ENCODE results near the gene ZBTB34.

DNA sequence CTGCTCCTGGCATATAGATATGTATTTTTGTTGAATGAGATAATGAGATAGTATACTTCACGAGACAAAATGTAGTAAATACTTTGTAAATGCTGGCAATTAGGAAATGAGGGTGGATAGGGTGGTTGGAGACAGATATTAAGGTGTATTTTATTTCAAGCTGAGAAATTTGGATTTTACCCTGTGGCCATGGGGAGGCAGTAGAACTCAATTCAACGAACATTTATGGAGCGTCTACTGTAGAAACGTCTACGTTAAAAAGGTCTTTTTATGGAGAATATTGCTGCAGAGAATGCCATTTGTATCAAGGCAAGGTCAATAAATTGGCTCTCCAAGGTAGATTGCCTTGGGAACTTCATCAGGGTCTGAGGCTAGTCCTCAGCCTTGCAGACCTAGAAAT lies 32.6 kb downstream of the ZBTB34 start:
- TF ChIP-seq TAF1 (IDR thresholded peaks at IDR 0.05; ENCODE audit: borderline replicate concordance, low read depth, low read length) (no peak), POLR2A (IDR thresholded peaks at IDR 0.05; ENCODE audit: low read depth, low read length) (no peak)

All from GM12892 (cell line).